Stimulated activated CD4-positive, alpha-beta T cell treated with anti-CD3 and anti-CD28 coated beads, Interleukin-1b, Interleukin-23, amount 100 ng/mL, for 48 hours (primary cell): ENCODE results near the gene EMC8.
A peak's percentile ranks its signal among the peaks of the same experiment; 100 is the strongest.
"Not testable (repeated sequence)": the region's sequence is repeated elsewhere in the genome, so short reads cannot be mapped to it uniquely, and the experiment has no call there.

Source experiments
- DNase-seq: peaks from one replicate; pipeline ENCODE4 v3.0.0-alpha.2; 2020

Gene EMC8

DNA sequence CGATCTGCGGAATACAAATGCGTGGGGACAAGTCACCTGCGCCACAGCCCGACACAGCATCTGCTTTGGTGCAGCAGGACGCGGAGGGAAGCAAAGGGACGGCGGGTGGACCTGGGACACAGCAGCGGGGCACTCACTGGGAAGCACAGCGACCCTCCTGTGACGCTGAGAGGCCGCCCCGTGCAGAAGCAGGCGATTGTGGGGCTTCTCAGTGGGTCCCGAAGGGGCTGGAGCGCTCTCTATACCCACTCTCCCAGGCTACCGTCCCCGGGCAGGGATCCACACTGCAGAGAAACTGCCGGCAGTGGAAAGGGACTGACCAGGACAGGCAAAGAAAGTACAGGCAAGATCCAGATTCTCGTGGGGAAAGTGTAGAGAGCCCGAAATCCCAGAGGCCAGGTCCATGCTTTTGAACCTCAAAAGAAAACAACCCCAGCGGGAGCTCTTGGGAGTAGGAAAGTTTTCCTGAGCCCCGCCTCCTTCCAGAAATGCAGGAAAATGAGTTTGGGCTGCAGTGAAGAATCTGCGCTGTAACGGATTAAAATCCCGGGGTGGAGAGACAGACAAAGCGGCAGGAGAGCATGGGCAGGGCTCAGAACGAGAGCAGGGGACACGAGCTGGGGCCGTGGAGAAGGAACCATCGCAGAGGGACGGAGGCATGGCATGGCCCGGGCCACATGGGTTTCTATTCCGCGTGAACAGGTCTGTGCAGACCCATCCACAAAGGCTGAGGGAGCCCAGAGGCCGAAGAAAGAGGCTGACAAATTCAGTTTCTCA lies 12.9 kb upstream of the EMC8 start:
- no peak for DNase-seq

DNA sequence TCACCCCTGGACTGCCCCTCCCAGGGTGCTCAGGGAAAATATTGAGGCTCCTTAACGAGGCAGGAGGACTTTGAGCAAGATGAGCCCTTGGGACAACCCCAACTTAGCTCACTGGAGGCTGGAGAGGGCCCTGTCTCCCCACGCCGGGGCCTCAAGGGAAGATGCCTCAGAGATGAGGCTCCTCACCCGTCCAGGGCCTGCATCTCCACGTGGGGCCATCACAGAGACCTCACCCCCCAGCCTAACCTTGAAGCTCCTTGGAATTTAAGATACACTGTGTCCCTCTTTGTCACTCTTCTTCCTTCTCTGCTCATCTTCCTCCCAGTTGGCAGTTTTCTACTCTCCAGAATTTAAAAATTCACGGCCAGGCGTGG lies 11.4 kb upstream of the EMC8 start:
- no peak for DNase-seq

DNA sequence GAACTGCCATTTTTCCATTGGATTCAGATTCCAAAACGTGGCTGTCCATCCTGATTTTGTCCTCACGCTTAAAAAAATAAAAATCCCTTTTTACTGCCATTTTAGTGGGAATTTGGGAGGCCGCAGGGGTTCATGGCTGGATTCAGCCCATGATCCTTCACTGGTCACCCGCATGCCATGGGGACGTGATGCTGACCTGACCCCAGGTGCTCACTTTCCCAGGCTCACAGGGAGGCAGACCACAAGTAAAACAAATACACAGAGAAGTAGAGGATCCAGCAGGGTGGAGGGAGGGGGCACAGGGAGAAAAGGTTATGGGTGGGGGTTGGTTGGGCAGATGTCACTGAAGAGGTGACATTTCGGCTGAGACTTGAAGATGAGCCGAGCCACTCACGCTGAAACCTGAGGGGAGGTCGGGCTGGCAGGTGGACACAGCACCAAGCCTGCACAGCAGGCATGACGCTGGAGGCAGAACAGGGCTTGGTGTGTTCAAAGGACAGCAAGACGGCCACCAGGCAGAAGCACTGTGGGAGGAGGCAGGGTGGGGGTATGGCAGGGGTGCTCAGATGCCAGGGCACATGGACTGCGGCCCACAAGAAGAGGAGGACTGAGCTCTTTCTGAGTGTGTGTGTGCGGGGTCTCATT lies 10.9 kb upstream of the EMC8 start:
- DNase-seq, result no peak

DNA sequence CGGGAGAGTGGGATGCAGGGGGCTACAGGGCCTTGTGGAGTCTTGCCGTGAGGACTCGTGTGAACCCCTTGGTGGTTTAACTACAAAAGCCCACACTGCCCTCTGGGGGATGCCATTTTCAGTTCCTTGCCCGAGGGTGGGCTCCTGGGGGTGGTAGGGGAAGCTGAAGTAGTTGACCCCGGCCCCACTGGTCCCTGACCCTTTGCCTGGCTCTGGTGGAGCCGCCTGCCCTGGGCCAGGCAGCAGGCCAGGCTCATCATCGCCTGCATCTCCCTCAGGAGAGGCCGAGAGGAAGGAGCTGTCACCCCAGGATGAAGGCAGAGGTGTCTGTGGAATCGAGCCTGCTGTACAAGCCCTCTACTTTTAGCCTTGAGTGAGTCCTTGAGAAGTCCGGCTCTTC lies 10.3 kb upstream of the EMC8 start:
- no peak for DNase-seq

DNA sequence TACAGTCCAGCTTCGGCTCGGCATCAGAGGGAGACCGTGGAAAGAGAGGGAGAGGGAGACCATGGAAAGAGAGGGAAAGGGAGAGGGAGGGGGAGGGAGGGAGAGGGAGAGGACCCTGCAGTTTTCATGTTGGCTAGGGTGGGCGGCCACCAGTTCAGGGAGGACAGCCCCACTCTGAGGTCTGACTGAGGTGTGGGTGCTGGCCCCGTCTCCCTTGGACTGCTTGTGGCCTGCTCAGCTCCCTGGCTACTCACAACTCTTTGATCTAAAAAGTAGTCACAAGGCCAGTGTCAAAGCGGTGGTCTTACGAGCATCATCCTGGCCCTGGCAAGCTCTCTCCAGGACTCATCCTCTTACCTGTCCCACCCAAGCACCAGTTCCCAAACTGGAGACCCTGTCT lies 9.6 kb upstream of the EMC8 start:
- DNase-seq, result no peak

DNA sequence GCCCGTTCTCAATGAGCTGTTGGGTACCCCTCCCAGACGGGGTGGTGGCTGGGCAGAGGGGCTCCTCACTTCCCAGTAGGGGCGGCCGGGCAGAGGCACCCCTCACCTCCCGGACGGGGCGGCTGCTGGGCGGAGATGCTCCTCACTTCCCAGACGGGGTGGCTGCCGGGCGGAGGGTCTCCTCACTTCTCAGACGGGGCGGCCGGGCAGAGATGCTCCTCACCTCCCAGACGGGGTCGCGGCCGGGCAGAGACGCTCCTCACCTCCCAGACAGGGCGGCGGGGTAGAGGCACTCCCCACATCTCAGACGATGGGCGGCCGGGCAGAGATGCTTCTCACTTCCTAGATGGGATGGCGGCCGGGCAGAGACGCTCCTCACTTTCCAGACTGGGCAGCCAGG lies 8.8 kb upstream of the EMC8 start:
- not testable (repeated sequence) for DNase-seq

DNA sequence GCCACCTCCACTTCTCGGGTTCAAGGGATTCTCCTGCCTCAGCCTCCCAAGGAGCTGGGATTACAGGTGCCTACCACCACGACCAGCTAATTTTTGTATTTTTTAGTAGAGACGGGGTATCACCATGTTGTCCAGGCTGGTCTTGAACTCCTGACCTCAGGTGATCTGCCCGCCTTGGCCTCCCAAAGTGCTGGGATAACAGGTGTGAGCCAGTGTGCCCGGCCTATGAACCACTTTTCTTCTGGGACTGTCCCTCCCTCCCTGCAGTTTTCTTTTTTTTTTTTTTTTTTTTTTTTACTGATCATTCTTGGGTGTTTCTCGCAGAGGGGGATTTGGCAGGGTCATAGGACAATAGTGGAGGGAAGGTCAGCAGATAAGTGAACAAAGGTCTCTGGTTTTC lies 8.0 kb upstream of the EMC8 start:
- not testable (repeated sequence) for DNase-seq

DNA sequence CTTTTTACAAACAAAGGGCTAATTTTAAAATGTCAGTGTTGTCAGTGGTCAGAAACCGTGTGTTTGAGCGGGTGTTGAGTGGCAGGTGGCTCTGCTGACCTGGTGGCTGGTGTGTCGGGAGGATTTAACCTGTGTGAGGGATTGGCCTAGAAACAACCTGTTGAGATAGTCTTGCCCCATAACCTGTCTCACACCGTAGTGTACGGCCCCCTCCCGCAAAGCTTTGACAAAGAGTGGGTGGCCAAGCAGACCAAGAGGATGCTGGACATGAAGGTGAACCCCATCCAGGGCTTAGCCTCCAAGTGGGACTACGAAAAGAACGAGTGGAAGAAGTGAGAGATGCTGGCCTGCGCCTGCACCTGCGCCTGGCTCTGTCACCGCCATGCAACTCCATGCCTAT lies 7.2 kb upstream of the EMC8 start:
- no peak for DNase-seq

DNA sequence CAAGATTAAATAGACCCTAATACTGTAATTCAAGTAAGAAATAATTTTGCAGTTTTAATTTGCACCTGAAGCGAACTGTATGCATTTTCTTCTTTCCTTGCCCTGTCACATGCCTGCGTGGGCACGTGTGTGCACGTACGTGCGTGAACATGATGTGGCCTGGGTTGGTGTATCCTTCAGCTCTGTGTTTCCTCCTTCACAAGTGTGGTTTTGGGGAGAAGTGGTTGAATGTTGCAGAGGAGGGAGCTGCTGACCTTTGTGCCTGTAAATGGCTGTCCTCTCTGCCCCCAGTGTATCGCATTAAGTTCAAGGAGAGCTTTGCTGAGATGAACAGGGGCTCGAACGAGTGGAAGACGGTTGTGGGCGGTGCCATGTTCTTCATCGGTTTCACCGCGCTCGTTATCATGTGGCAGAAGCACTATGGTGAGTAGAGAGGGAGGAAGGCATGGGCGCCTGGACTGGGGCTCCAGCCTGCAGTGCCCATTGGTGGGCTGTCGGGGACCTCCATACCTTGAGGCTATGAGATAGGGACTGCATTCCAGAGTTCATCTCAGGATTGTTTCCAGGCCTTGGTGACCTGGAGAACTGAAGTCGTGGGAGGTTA lies 6.2 kb upstream of the EMC8 start:
- no peak for DNase-seq

DNA sequence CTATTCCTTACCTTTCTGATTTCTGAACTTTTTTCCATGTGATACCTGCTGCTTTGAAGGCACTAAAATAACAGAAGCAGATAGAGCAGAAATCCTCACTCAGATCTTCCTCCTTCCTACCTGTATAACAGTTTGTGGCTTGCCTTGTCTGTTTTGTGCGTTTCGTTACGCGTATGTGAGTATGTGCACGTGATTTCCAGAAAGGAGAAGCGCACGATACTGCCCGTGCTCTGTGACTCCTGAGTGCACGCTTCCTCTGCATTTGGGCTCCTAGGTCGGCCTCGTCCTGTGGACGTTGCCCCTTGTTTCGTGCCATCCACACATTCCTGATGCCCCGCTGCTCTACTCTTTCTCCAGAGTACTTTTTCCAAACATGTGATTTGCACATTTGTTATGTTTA lies 4.2 kb upstream of the EMC8 start:
- DNase-seq, result no peak

DNA sequence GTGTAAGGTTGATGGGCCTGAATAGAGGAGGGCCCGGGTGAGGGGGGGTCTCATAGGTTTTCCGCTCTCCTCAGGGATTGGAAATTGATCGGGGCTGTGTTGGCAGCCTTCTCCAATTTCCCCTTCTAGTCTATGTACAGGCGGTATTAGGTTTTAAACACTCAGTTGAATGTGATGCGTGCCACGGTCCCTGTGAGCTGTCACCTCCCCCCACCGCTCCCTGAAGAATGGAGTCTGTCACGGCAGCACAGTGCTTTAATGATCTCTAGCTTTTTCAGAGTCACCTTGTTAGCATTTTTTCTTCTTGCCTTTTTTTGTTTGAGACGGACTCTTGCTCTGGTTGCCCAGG lies 951 bp upstream of the EMC8 start:
- DNase-seq, result peak; percentile 17

DNA sequence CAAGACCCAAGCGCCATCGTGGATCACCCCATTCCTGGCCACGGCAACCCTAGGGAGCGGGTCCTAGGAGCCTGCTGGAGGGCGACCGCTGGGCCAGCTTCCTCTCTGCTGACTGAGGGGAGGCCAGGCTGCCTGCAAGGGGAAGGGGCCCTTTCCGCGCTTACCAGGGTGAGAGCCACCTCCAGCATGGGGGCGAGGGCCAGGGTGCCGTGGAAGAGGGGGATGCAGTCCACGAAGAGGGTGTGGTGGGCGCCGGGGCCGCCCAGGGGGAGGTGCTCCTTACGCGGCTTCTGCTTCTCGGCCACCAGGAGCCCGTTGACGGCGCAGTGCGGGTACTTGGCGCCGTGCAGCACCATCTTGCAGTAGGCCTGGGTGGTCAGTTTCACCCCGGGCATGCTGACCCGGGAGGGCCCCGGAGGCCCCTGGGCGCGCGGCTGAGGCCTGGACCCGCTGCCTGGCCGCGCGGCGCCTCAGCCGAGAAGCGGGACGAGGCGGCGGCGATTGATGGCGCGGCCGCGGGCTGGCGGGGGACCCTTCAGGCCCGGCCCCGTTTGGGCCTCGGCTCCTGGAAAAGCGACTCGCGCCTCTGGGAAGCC lies 345 bp downstream of the EMC8 start:
- peak; percentile 36 for DNase-seq

DNA sequence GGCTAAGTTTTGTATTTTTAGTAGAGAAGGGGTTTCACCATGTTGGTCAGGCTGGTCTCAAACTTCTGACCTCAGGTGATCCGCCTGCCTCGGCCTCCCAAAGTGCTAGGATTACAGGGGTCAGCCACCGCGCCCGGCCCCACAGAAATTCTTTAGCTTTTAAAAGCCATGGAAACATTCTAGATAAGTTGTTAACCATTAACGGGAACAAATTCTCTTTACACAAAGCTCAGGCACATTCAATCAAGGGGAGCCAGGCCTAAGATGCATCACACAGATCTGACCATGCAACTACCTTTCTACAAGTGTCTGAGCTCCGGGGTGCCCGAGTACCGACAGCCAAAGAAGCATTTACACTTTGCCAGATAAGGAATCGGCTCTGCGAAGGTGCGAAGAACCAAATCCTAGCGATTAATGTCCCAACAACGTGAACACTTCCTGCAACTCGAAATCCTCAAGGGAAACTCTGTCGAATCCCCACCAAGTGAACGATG lies 1.0 kb downstream of the EMC8 start:
- DNase-seq, result no peak

DNA sequence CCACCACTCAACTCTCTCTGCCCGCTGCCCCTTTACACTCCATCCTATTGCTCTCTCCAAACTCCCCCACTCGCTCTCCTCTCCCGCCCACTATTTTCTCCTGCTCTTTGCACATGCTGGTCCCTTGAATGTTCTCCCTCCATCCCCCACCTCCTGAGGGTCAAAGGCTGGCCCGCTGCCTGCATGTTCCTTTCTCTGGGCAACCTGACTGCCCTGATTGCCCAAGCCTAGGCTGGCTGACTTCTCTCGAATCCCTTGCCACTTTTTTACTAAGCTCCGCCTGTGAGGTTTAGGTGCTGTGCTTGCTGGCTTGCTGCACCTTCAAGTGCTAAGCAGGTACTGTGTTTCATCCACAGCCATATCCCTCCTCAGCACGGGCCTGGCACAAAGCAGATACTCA lies 2.7 kb downstream of the EMC8 start:
- DNase-seq, result no peak

DNA sequence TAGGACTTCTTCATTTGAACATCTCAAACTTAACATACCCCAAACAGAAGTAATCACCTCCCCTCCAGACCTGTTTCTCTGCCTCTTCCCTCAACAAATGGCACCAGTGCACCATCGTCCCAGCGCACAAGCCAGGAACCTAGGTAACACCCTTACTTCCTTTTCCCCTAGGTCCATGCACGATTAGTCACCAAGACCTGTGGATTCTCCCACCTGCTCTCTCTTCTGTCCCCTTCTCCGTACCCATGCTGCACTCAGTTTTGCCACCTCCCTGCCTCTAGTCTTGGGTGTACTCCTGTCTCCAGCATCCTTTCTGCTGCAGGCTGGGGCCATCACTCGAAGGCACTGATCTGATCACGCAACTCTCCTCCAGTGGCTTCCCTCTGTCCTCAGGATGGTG lies 3.2 kb downstream of the EMC8 start:
- DNase-seq, result no peak

DNA sequence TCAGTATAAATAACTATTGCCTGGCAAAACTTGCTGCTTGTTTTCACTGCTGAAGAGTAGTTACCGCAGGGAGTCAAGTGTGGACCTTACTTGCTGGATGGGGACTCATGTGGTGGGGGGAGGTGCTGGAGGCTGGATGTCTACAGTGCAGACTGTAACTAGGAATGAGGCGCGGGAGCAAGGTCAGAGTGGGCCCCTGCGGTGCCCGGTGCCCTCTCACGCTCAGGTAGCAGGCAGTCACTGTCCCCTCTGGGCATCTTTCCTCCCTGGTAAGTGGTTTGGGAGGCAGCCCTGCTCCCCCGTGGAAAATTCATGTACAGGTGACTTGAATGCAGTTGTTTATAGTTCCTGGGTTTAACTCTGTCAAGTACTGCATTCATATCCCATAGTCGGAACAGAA lies 4.6 kb downstream of the EMC8 start:
- DNase-seq, result no peak

DNA sequence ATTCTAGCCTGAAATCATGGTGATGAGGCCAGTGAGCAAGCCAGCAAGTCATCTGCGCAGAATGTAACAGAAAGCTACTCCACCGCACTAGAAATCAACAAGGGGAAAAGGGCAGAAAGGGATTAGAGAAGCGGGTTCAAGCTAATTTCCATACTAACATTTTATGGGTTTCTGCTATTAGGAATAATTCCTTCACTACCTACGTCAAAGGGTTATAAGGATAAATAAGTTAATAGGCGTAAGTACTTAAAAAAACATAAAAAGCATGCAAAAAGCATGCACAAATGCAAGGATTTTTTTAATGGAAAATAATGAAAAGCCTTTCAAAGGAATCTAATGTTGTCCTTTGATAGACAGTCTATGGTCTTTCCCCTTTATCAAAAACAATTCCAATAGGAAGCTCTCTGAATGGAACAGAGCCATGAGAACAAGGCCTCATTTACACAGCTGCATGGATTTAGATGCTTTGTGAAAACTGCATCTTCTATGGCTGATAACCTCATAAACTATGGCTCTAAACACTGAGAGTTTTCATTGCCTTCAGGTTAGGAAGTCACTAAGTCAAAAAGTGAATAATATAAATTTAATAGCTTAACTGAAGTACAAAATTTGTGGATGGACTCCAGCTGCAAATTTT lies 5.6 kb downstream of the EMC8 start:
- DNase-seq, result no peak

DNA sequence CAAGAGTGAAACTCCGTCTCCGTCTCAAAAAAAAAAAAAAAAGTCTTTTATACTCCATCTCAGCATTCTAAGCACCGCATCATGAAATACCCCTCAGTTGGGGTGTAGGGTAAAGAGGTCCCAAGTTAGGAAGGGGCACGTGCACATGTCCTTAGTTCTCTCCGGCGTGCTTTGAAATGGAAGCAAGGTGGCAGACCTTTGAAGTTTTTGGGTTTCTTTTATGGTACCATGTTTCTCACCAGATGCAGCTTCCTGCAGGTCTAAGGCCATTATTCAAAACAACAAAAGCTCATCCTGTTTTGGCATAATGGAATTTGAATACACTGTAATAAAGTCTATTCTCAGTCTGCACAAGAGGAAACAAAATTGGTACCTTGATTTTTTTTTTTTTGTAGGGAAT lies 9.6 kb downstream of the EMC8 start:
- DNase-seq, result no peak

DNA sequence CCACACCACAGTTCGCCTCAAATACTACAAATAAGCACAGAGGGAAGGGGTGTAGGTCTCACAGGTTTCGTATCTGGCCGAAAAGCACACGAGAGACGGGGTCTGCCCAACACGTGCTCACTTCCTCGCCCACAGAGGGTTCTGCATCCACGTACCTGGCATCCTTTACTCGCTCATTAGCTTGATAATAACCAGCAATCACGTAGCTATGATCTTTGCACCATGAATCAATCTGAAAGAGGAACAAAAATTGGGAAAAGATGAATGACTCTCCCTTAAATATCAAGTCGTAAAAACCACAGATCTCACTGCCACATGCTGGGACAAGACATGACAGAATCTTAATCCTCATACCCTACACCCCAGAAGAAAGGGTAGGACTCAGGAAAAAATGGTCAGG lies 10.5 kb downstream of the EMC8 start:
- DNase-seq, result no peak

DNA sequence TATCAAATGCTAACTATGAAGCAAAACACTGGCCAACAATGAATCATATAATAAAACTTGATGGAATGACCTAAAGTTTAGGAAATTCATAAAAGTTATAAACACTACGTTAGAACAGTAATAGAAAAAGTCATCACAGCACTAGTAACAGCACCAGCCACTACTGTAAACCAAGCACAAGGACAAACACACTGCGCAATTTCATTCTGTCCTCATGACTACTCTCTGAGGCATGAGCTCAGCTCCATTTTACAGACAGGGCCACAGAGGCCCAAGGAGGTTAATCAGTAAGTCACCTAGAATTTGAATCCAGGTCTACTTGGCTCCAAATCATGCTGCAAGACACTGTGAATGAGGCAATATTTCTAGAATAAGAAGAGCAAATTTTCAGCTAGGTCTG lies 13.4 kb downstream of the EMC8 start:
- no peak for DNase-seq

DNA sequence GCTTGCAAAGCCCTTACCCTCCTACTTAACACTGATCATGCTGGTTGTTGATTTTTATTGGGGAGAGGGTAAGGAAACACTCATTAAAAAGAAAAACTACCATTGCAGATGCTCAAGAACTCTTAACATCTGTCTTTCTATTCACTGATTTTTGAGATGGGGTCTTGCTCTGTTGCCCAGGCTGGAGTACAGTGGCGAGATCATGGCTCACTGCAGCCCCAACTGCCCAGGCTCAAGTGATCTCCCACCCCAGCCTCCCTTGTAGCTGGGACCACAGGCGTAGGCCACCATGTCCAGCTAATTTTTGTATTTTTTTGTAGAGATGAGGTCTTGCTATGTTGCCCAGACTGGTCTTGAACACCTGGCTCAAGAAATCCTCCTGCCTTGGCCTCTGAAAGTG lies 14.5 kb downstream of the EMC8 start:
- DNase-seq, result no peak

DNA sequence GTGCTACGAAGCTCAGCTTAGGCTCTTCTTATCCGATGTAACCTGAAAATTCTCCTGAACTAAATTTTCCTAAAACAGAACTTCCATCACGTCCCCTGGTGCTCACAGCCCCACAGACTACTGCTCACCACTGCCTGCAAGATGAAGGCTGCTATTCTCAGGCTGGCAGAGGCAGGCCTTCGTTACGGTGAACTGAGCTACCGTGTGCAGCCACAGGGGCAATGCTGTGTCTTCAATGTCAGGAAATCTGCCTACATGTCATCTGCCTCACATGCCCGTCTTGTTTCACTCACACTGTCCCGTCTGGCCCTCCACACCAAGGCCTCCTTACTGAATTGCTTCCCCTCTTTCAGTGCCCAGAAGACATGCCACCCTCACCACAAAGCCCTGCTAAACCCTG lies 15.9 kb downstream of the EMC8 start:
- DNase-seq, result no peak

DNA sequence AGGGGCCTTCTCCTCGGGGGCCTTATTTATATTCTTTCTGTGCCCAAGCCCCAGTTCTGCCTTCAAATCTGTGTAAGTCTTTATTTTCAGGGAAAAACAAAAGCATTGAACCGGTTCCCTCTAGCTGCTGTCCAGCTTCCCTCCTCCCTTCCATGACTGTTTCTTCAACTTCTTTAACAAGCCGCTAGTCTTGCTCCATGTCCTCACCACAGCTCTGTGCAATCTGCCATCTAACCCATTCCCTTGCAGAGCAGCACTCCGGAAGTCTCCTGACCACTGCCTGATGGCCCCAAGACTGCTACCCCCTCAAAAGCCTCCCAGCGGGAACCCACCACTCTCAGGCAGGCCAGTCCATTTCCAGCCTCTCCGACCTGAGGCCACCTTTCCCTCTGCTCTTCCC lies 16.9 kb downstream of the EMC8 start:
- no peak for DNase-seq
